Testis (tissue), 3 donors: ENCODE measurements around the gene DBN1. TPM values are rescaled to one million over a fixed set of nuclear protein-coding genes. Genes with fewer than 3 reads are reported as not detected.
A peak's percentile ranks its signal among the peaks of the same experiment; 100 is the strongest.

Source experiments
- DNase-seq: peaks from one replicate; pipeline ENCODE4 v3.0.0-alpha.2; 2019
- H3K27ac ChIP-seq, 2 donors: fragments of 200-600 bp; sonication (generic); one replicate each; pipeline ENCODE4 v1.5.1; 2019
- H3K27me3 ChIP-seq: fragments of 200-600 bp; sonication (generic); one replicate; pipeline ENCODE4 v1.5.1; 2019
- H3K36me3 ChIP-seq: fragments of 200-600 bp; sonication (generic); one replicate; pipeline ENCODE4 v1.5.1; 2017; ENCODE audit warnings: low read depth; ENCODE audit errors: missing control alignments
- H3K4me1 ChIP-seq: fragments of 200-600 bp; sonication (generic); one replicate; pipeline ENCODE4 v1.5.1; 2019
- H3K4me3 ChIP-seq, 2 donors: fragments of 200-600 bp; sonication (generic); one replicate each; pipeline ENCODE4 v1.5.1; 2017 to 2019
- H3K9me3 ChIP-seq: fragments of 200-600 bp; sonication (generic); one replicate; pipeline ENCODE4 v1.5.1; 2017
- CTCF ChIP-seq, 3 experiments: fragments of 450-650 bp in 2 of 3; fragments of 200-600 bp in 1 of 3; sonication (generic) in 1 of 3; IDR thresholded peaks; one replicate each; pipeline ENCODE4 v1.5.1; 2016 to 2019; ENCODE audit warnings: antibody characterized with exemption in 3 of 3, mild to moderate bottlenecking in 2 of 3, moderate library complexity in 1 of 3
- POLR2A ChIP-seq: fragments of 450-650 bp; IDR thresholded peaks from one replicate; pipeline ENCODE4 v1.6.1; 2017; ENCODE audit warnings: antibody characterized with exemption, mild to moderate bottlenecking, moderate library complexity
- WGBS, 2 donors: methylation state at CpG; one replicate each; pipeline ENCODE4 v1.1.5; 2018; 5-methylcytosine and 5-hydroxymethylcytosine counted together
- intact Hi-C: fragments of 100-400 bp; cut with DNase I; formaldehyde crosslinking; loops from one replicate; pipeline ENCODE4 v1.15.1; 2023; ENCODE audit warnings: low total_unique reads
- polyA plus RNA-seq: library from polyadenylated mRNA; stranded (reverse); fragments of 350-450 nt; fragmentation: Illumina TruSeq; extraction: RNeasy Lipid Tissue Mini Kit (QIAGEN cat#74804); gene quantifications from one replicate; pipeline ENCODE4 v1.2.3, GENCODE V29; 2014; ENCODE audit warnings: low read depth, low replicate concordance; ENCODE audit not compliant: insufficient read depth
- total RNA-seq, 2 donors: library from RNA; depleted of rRNA; stranded (reverse); fragments of >200 nt; gene quantifications; one replicate each; pipeline ENCODE4 v1.2.3, GENCODE V29; 2016

Gene DBN1
- total and polyA plus RNA-seq, 3 donors from 2014 or later: 50.5 to 83.1 (median 69.6) TPM

DNA sequence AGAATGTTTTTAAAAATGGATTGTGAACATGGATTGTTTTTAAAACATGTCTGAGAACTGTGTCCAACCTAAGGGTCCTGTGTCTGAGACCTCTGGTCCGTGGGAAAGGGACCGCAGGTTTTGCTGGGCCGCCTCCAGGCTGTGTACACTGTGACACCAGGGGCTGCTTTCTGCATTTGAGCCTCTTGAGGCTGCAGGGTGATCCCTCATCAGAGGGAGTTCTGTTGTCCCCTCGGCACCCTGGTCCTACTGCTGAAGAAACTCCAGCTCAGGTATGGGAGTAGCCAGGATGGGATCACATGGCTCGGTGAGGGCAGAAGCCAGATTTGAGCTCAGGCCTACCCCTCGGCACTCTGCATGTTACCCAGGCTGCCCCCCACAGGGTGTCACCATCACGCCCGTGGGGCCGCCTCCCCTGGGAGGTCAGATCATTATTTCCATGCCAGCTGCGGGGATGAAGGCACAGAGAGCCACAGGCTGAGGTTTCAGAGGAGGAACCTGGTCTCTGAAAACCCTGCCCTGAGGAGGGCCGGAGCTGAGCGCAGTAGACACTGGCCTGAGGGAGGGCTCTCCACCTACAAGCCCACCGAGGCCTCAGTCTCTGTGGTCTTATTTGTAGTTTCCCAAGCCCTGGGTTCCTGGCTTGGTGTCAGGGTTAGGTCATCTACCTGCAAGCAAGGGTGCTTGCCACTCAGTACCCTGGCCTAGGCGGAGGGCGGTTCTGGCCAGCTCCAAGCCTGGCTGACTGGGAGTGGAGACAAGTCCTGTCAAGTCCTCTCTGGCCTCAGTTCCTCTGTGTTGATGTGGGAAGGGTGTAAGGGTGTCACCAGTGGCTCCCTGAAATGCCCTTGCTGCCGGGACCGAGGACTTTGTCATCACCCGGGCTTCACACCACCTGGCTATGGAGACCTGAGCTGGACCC is 24.0 kb downstream of the DBN1 start:
- H3K36me3 ChIP-seq: no peaks in the 10 kb centered on the region
- no peak overlapping the region for H3K27ac ChIP-seq
- WGBS, 2 donors: 85 to 93% methylated on average over 12 to 18 of the region's 18 CpGs
- no peaks in the 10 kb centered on the region for H3K27me3 ChIP-seq
- no peak overlapping the region for H3K4me3 ChIP-seq
- intact Hi-C loops: no loop called here
- TF ChIP-seq POLR2A (no peak), CTCF (IDR thresholded peaks at IDR 0.05) (no peak)
- H3K9me3 ChIP-seq: no peaks in the 10 kb centered on the region
- DNase-seq: no peak
- peaks cover 26% of the 10 kb centered on the region for H3K4me1 ChIP-seq

- Histone ChIP-seq H3K27ac (no peak overlapping the region), H3K36me3 (no peaks in the 10 kb centered on the region), H3K4me3 (no peak overlapping the region), H3K9me3 (no peaks in the 10 kb centered on the region), H3K4me1 (peaks cover 17% of the 10 kb centered on the region), H3K27me3 (no peaks in the 10 kb centered on the region)
- intact Hi-C loops: no loop called here
- no peak for TF ChIP-seq POLR2A
- no peak for TF ChIP-seq CTCF (IDR thresholded peaks at IDR 0.05)
- no peak for DNase-seq
- 77% methylated on average over 6 of the region's 6 CpGs for WGBS, 2 donors
Observed at GRCh38 chr5:177448244-177448950, 25.0 kb downstream of the DBN1 start.

DNA sequence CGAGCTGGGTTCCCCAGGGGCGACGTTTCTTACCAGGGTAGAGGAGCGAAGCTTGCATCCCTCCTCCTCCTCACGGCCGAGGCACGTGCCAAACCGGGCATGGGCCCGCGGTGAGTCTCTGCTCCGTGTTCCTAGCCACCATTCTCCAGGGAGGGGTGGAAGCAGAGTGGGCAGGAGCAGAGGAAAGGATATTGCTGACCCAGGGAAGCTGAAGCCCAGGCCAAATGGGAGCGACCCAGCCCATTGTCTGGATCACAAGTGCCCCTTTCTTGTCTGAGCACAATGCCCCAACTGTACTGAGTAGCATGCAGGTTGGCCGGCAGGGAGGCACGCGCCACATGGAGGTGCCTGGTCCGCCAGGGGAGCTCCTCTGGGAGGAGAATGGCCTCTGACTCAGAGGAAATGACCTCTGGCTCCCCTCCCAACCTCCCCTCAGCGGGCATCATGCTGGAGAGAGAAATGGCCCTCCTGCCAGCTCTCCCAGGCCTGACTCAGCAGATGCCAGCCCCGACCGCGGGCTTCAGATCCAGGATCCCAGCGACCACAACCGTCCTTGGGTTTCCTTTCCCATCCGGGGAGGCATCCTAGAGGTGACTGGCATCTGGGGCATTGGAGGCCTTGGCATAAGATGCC is 25.7 kb downstream of the DBN1 start:
- intact Hi-C loops: no loop called here
- peaks cover 16% of the 10 kb centered on the region for H3K4me1 ChIP-seq
- WGBS, 2 donors: 0 to 14% methylated on average over 5 to 23 of the region's 23 CpGs
- peak overlapping the region in 1 of 2 donors; percentile 65 for H3K4me3 ChIP-seq
- H3K27ac ChIP-seq: no peak overlapping the region
- DNase-seq: peak; percentile 68
- H3K9me3 ChIP-seq: no peaks in the 10 kb centered on the region
- TF ChIP-seq CTCF (IDR thresholded peaks at IDR 0.05) (no peak), POLR2A (no peak)
- H3K27me3 ChIP-seq: no peaks in the 10 kb centered on the region
- H3K36me3 ChIP-seq: no peaks in the 10 kb centered on the region

DNA sequence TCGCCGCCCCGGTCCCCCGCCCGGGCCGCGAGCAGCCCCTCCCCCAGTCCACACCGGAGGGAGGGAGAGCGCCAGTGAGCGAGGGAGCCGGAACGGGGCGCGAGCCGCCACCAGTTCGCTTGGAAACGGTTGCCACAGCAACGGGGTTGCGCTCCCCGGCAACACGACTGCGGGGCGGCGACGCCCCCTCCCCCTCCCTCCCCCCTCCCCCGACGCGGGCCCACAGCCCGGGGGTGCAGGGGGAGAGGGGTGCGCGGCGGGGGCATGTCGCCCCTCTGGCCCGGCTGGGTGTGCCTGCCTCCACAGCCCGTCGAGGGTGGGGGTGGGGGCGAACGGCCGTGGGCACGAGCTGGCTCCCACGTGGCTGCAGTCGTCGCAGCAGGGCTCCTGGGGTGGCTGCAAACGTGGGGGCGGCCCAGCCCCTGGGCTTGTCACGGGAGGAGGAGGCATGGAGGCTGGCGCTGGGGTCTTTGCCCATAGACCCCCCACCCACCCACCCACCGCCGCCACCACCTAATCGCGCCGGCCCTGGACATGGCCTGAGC is 26.3 kb downstream of the DBN1 start:
- DNase-seq: peak; percentile 71
- no peaks in the 10 kb centered on the region for H3K27me3 ChIP-seq
- H3K36me3 ChIP-seq: no peaks in the 10 kb centered on the region
- intact Hi-C loops: no loop called here
- H3K4me3 ChIP-seq: peak overlapping the region; percentile 59 to 65
- H3K9me3 ChIP-seq: no peaks in the 10 kb centered on the region
- 1% methylated on average over 30 of the region's 52 CpGs; no CpG with 5 or more reads in 1 of the 2 donors for WGBS, 2 donors
- no peak overlapping the region for H3K27ac ChIP-seq
- no peak for TF ChIP-seq CTCF (IDR thresholded peaks at IDR 0.05)
- TF ChIP-seq POLR2A: no peak
- peaks cover 16% of the 10 kb centered on the region for H3K4me1 ChIP-seq
